B cell (primary cell): Measurements from ENCODE around the gene TSPAN2. TPM values are rescaled to one million over a fixed set of nuclear protein-coding genes. Genes with fewer than 3 reads are reported as not detected.

Experiments
- ATAC-seq: fragments of 200-7000 bp; cut with Tn5 transposase; one replicate; pipeline ENCODE4 v1.10.0; 2021; ENCODE audit warnings: low read depth, mild to moderate bottlenecking, moderate number of reproducible peaks, moderate library complexity
- CTCF ChIA-PET: fragments of 350-600 bp; sonication (Branson Sonifier 250); formaldehyde crosslinking; loops from one replicate; lab custom pipeline; 2021; ENCODE audit warnings: antibody characterized with exemption, inconsistent platforms; lab: Charles Lee
- POLR2A ChIA-PET: fragments of 350-600 bp; sonication (Branson Sonifier 250); formaldehyde crosslinking; loops from one replicate; lab custom pipeline; 2021; ENCODE audit warnings: antibody characterized with exemption; lab: Charles Lee
- DNase-seq: peaks from one replicate; pipeline ENCODE4 v3.0.0; 2013
- H2AFZ ChIP-seq: 2 replicates; pipeline ENCODE4 v1.6.1; 2012; ENCODE audit warnings: mild to moderate bottlenecking, low read depth, low read length; ENCODE audit not compliant: insufficient read depth, poor library complexity, severe bottlenecking
- H3K27ac ChIP-seq, 2 donors: 1 replicate in 1 of 2; 2 replicates in 1 of 2; pipeline ENCODE4 v1.5.1; 2012 to 2013; ENCODE audit warnings: low read length in 2 of 2, mild to moderate bottlenecking in 2 of 2, moderate library complexity in 1 of 2
- H3K27me3 ChIP-seq, 4 experiments: fragments of 200-600 bp in 1 of 4; sonication (generic) in 1 of 4; replicated peaks in 1 of 4; 1 replicate in 2 of 4; 2 replicates in 2 of 4; pipeline versions ENCODE4 v1.6.1 to v1.7.0; 2013 to 2016; ENCODE audit warnings: low read length in 3 of 4, mild to moderate bottlenecking in 2 of 4, mixed read lengths in 1 of 4, moderate library complexity in 1 of 4; ENCODE audit not compliant: insufficient read depth in 4 of 4, control insufficient read depth in 3 of 4; ENCODE audit errors: control extremely low read depth in 1 of 4
- H3K36me3 ChIP-seq, 2 experiments: replicated peaks in 1 of 2; 1 replicate in 1 of 2; 2 replicates in 1 of 2; pipeline versions ENCODE4 v1.6.1 to v1.7.1; 2013; ENCODE audit warnings: low read length in 1 of 2; ENCODE audit not compliant: insufficient read depth in 2 of 2, control insufficient read depth in 1 of 2; ENCODE audit errors: control extremely low read depth in 1 of 2, extremely low read depth in 1 of 2
- H3K4me1 ChIP-seq, 2 donors: fragments of 200-600 bp in 1 of 2; sonication (generic) in 1 of 2; 1 replicate in 1 of 2; 2 replicates in 1 of 2; pipeline versions ENCODE4 v1.5.1 to v1.6.1; 2013 to 2017; ENCODE audit warnings: low read length in 2 of 2; ENCODE audit not compliant: control insufficient read depth in 2 of 2, insufficient read depth in 2 of 2
- H3K4me2 ChIP-seq: replicated peaks from 2 replicates; pipeline ENCODE3; 2012; ENCODE audit warnings: mild to moderate bottlenecking, low read depth, low read length; ENCODE audit not compliant: poor library complexity, severe bottlenecking
- H3K4me3 ChIP-seq, 5 experiments: fragments of 200-600 bp in 1 of 5; sonication (generic) in 1 of 5; 1 replicate in 3 of 5; 2 replicates in 2 of 5; pipeline versions ENCODE4 v1.5.1 to v1.7.0; 2011 to 2016; ENCODE audit warnings: low read length in 4 of 5, mild to moderate bottlenecking in 4 of 5, low read depth in 2 of 5, control low read depth in 1 of 5, moderate library complexity in 1 of 5; ENCODE audit not compliant: insufficient read depth in 1 of 5; ENCODE audit errors: control extremely low read depth in 1 of 5, extremely low read depth in 1 of 5
- H3K79me2 ChIP-seq: fragments of 200-600 bp; sonication (generic); one replicate; pipeline ENCODE4 v1.6.0; 2016; ENCODE audit warnings: low read length; ENCODE audit not compliant: control insufficient read depth, insufficient read depth
- H3K9ac ChIP-seq: fragments of 200-600 bp; sonication (generic); 2 replicates; pipeline ENCODE4 v1.6.1; 2017; ENCODE audit warnings: mild to moderate bottlenecking, low read length, moderate library complexity
- H3K9me3 ChIP-seq, 3 donors: one replicate each; pipeline versions ENCODE4 v1.6.1 to v1.7.1; 2013; ENCODE audit warnings: low read length in 2 of 3; ENCODE audit not compliant: control insufficient read depth in 2 of 3, insufficient read depth in 1 of 3; ENCODE audit errors: control extremely low read depth in 1 of 3
- H4K20me1 ChIP-seq: 2 replicates; pipeline ENCODE4 v1.6.0; 2012; ENCODE audit warnings: mild to moderate bottlenecking, low read length; ENCODE audit not compliant: insufficient read depth, control insufficient read depth, poor library complexity, severe bottlenecking
- H3K27ac Mint-ChIP-seq: one replicate; pipeline ENCODE4 v1.8.0; 2021; ENCODE audit warnings: mixed read lengths
- H3K27me3 Mint-ChIP-seq: one replicate; pipeline ENCODE4 v1.8.0; 2021; ENCODE audit warnings: mixed read lengths
- H3K4me1 Mint-ChIP-seq: one replicate; pipeline ENCODE4 v1.8.0; 2021; ENCODE audit warnings: mixed read lengths
- H3K4me3 Mint-ChIP-seq: one replicate; pipeline ENCODE4 v1.8.0; 2021; ENCODE audit warnings: mixed read lengths
- H3K9me3 Mint-ChIP-seq: one replicate; pipeline ENCODE4 v1.8.0; 2022; ENCODE audit warnings: mixed read lengths; ENCODE audit not compliant: insufficient read depth
- CTCF ChIP-seq: fragments of 200-600 bp; IDR thresholded peaks from one replicate; pipeline ENCODE4 v1.8.0; 2022; ENCODE audit warnings: antibody characterized with exemption, mild to moderate bottlenecking
- EZH2 ChIP-seq: IDR thresholded peaks from 2 replicates; pipeline ENCODE4 v1.6.1; 2012; ENCODE audit warnings: borderline replicate concordance, low read depth, mild to moderate bottlenecking, moderate library complexity, low read length; ENCODE audit not compliant: insufficient read depth, poor library complexity, severe bottlenecking
- WGBS: methylation state at CpG from one replicate; pipeline ENCODE4 v1.1.5; 2013; ENCODE audit warnings: missing lambda C conversion rate; ENCODE audit not compliant: insufficient coverage; 5-methylcytosine and 5-hydroxymethylcytosine counted together
- intact Hi-C: fragments of 100-400 bp; cut with micrococcal nuclease; formaldehyde crosslinking; loops from one replicate; pipeline ENCODE4 v1.10.0; 2022
- polyA plus RNA-seq: library from polyadenylated mRNA; depleted of rRNA; stranded (reverse); fragments of >200 nt; gene quantifications from 2 replicates; pipeline ENCODE4 v1.2.3, GENCODE V29; 2012
- total RNA-seq, 2 donors: library from RNA; stranded (reverse); fragments of 120-200 nt in 1 of 2; gene quantifications; 1 replicate in 1 of 2; 2 replicates in 1 of 2; pipeline versions ENCODE4 v1.2.3 to v1.2.4, GENCODE V29; 2013 to 2022

The TSPAN2 gene
- total and polyA plus RNA-seq, 2 donors (not counting 1 experiment from before 2014, with no cell fraction given) = 0.24 to 0.34 TPM

GRCh38 chr1:115060501-115060900, 28.8 kb downstream of the TSPAN2 start:
- intact Hi-C loops = no loop called here
- H3K27ac Mint-ChIP-seq = no peak overlapping the region
- CTCF ChIA-PET = no interaction called here
- Histone ChIP-seq H3K9ac (no peak overlapping the region), H3K4me3 (no peak overlapping the region), H3K27ac (no peak overlapping the region), H3K9me3 (no peaks in the 10 kb centered on the region), H4K20me1 (no peaks in the 10 kb centered on the region), H3K4me2 (no peak overlapping the region), H3K36me3 (no peaks in the 10 kb centered on the region), H3K79me2 (no peaks in the 10 kb centered on the region), H3K27me3 (no peaks in the 10 kb centered on the region), H3K4me1 (peaks cover 13 to 16% of the 10 kb centered on the region in 2 donors), H2AFZ (no peak overlapping the region)
- POLR2A ChIA-PET = no interaction called here
- WGBS = no CpG with 5 or more reads among the region's 4 CpGs
- no peak overlapping the region for H3K4me3 Mint-ChIP-seq
- ATAC-seq (no peak), DNase-seq (no peak)
- no peak for TF ChIP-seq CTCF
- no peak for TF ChIP-seq EZH2
- H3K27me3 Mint-ChIP-seq = no peaks in the 10 kb centered on the region
- peaks cover 3% of the 10 kb centered on the region for H3K9me3 Mint-ChIP-seq
- peaks cover 19% of the 10 kb centered on the region for H3K4me1 Mint-ChIP-seq

GRCh38 chr1:115059316-115059715, 30.0 kb downstream of the TSPAN2 start:
- H3K9me3 Mint-ChIP-seq = peaks cover 3% of the 10 kb centered on the region
- CTCF ChIA-PET = interaction anchor here (1.1 to 2.0 kb wide), 2 partner anchors 9 to 54 kb away, joined by 3 to 5 read pairs; no protein-coding TSS in a partner anchor
- H3K27ac Mint-ChIP-seq = no peak overlapping the region

More at GRCh38 chr1:115059316-115059715, 30.0 kb downstream of the TSPAN2 start:
- Histone ChIP-seq H4K20me1 (no peaks in the 10 kb centered on the region), H3K27me3 (no peaks in the 10 kb centered on the region), H3K9me3 (no peaks in the 10 kb centered on the region), H3K27ac (no peak overlapping the region), H3K4me1 (peaks cover 13 to 16% of the 10 kb centered on the region in 2 donors), H3K4me2 (no peak overlapping the region), H3K9ac (no peak overlapping the region), H2AFZ (no peak overlapping the region), H3K79me2 (no peaks in the 10 kb centered on the region), H3K36me3 (no peaks in the 10 kb centered on the region), H3K4me3 (no peak overlapping the region)
- intact Hi-C loops = loop anchor here (5.0 kb wide), 1 partner anchor 53 kb away; no protein-coding TSS in a partner anchor
- POLR2A ChIA-PET = no interaction called here
- Mint-ChIP-seq H3K4me1 (peaks cover 18% of the 10 kb centered on the region), H3K4me3 (no peak overlapping the region), H3K27me3 (no peaks in the 10 kb centered on the region)
- no peak for DNase-seq
- TF ChIP-seq CTCF = no peak
- ATAC-seq = no peak
- no CpG with 5 or more reads among the region's 2 CpGs for WGBS
